ENCODE results near the gene SORCS1.

DNA sequence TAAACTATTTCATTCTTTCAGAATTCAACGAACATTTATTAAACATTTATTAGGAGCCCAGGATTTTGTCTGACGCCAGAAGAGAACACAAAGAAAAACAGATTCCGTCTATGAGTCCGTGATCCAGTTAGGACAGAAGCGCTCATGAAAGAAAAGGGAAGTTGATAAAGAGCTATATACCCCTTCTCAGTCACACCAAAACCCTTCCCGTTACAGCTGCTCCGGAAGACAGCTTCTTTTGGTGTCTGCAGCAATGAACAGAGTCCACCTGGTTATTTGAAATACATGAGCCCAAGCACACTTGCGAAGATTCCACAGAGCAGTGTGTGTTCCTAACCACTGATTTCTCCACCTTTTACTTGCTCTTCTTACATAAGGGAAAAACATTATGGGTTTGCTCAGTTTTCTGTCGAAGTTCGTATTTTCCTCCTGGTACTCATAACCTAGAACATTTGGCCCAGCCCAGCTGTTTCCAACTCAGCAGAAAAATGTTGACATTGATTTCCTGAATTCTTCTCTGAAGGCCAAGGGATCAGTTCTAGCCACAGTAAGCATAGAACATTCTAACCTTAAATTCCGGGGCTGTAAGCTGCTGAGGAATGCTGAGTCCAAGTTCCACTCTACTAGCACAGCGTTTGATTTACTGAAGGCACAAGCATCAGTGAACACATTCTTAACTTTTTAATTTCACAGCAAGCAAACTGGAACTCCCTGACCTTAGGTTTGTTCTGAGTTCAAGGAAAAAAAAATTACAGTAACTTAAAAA, 206.5 kb downstream of the SORCS1 start:
- TF ChIP-seq, protein P1, sequence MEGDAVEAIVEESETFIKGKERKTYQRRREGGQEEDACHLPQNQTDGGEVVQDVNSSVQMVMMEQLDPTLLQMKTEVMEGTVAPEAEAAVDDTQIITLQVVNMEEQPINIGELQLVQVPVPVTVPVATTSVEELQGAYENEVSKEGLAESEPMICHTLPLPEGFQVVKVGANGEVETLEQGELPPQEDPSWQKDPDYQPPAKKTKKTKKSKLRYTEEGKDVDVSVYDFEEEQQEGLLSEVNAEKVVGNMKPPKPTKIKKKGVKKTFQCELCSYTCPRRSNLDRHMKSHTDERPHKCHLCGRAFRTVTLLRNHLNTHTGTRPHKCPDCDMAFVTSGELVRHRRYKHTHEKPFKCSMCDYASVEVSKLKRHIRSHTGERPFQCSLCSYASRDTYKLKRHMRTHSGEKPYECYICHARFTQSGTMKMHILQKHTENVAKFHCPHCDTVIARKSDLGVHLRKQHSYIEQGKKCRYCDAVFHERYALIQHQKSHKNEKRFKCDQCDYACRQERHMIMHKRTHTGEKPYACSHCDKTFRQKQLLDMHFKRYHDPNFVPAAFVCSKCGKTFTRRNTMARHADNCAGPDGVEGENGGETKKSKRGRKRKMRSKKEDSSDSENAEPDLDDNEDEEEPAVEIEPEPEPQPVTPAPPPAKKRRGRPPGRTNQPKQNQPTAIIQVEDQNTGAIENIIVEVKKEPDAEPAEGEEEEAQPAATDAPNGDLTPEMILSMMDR (IDR thresholded peaks at IDR 0.05; ENCODE audit: low read length): no peak
- no peak for TF ChIP-seq EZH2 (IDR thresholded peaks at IDR 0.05; ENCODE audit: borderline replicate concordance, low read length)
